GM12865 (cell line): ENCODE results near the gene TMOD1.

Source experiments
- DNase-seq: peaks from one replicate; pipeline ENCODE4 v3.0.0; 2010; ENCODE audit warnings: low read depth
- H3K4me3 ChIP-seq: 2 replicates; pipeline ENCODE4 v1.5.1; 2011; ENCODE audit warnings: mild to moderate bottlenecking, low read depth, low read length, control low read depth
- TF ChIP-seq, protein P1 (sequence below): IDR thresholded peaks from 2 replicates; pipeline ENCODE4 v1.5.1; 2011; ENCODE audit warnings: low read length, control low read depth, low read depth, inconsistent platforms; ENCODE audit not compliant: insufficient read depth; ENCODE audit errors: missing control alignments

TMOD1 gene

DNA sequence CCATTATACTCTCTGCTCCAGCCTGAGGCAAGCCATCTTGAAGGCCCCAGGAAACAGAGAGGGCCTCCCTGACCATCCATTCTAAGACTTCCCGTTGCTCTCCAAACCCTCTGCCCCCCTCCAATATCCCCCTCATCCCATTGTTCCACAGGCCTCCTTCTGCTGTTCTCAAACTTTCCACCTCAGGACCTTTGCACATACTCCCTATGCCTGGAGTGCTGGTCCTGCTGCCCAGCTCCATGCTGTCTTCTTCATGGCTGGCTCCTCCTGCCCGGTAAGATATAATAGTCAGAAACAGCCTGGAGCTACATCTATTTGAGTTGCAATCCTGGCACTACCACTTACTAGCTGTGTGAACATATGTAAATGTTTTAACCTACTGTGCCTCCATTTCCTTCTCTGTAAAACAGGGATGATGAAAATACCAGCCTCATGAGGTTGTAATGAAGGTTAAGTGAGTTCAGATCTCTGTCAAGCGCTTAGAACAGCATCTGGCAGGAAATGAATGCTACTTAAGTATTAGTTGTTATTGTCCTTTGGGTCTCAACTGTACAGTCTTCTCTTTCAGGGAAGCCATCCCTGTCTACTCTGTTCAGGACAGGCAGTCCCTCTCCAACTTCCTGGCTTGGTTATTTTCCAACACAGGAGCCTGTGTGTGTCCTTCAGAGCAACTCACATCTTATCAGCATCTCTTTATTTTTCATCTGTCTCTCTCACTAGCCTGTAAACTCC lies 45.8 kb downstream of the TMOD1 start:
- no peak overlapping the region for H3K4me3 ChIP-seq
- DNase-seq: no peak
- TF ChIP-seq, protein P1, sequence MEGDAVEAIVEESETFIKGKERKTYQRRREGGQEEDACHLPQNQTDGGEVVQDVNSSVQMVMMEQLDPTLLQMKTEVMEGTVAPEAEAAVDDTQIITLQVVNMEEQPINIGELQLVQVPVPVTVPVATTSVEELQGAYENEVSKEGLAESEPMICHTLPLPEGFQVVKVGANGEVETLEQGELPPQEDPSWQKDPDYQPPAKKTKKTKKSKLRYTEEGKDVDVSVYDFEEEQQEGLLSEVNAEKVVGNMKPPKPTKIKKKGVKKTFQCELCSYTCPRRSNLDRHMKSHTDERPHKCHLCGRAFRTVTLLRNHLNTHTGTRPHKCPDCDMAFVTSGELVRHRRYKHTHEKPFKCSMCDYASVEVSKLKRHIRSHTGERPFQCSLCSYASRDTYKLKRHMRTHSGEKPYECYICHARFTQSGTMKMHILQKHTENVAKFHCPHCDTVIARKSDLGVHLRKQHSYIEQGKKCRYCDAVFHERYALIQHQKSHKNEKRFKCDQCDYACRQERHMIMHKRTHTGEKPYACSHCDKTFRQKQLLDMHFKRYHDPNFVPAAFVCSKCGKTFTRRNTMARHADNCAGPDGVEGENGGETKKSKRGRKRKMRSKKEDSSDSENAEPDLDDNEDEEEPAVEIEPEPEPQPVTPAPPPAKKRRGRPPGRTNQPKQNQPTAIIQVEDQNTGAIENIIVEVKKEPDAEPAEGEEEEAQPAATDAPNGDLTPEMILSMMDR: no peak

DNA sequence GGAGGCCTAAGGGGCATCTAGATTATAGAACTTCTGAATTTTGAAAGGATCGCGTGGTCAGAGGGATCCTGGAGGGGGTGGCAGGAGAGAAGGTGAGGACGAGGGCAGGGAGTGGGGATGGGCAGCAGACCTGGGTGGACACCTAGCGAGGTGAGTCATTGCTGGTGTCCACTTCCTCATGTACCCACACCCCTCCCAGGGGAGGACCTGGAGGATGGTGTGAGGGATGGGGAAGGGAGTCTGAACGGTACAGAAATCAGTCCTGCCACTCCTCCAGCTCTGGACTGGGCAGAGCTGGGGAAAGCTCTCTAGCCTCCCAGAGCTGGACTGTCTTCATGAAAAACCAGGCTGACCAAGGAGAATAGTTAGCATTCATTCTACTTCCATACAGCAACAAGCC lies 46.9 kb downstream of the TMOD1 start:
- DNase-seq: no peak
- TF ChIP-seq, protein P1: no peak
- H3K4me3 ChIP-seq: no peak overlapping the region

DNA sequence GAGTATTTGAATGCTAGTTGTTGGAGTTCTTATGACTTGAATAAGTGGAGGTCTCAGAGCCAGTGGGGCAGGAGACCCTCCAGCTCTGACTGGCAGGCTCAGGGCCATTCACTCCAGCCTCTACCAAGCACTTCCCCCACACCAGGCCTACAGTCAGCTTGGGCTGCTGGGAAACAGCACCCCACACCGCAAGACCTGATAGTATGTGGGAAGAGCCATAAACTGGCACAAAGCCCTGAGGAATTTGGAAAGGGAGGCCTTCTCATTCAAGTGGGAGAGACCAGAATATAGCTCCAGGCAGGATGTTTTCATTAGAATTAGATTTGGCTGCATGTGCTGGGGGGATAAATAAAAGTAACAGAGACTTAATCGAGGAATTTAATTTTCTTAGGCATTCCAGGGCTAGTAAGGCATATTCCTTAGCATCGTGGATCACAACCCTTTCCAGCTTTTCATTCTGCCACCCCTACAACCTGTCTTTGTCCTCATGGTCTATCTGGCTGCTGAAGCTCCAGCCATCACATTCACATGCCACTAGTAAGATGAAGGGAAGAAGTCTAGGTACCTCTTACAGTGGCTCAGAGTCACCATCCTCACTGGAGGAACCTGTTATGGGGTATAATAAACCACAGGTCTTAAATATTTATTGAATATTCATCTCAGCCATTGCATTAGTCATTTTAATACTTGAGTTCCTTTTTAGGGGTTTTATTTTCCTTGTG lies 47.5 kb downstream of the TMOD1 start:
- TF ChIP-seq, protein P1: no peak
- DNase-seq: no peak
- H3K4me3 ChIP-seq: no peak overlapping the region

DNA sequence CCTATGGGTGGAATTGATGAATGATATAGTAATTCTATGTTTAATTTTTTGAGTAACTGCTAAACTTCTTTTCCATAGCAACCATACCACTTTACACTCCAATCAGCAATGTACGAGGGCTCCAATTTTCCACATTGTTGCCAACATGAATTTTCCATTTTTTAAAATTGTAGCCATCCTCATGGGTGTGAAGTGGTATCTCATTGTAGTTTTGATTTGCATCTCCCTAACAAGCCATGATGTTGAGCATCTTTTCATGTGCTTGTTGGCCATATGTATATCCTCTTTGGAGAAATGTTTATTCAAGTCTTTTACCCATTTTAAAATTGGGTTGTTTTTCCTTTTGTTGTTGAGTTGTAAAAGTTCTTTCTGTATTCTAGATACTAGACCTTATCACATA lies 48.9 kb downstream of the TMOD1 start:
- no peak overlapping the region for H3K4me3 ChIP-seq
- TF ChIP-seq, protein P1: no peak
- DNase-seq: no peak

DNA sequence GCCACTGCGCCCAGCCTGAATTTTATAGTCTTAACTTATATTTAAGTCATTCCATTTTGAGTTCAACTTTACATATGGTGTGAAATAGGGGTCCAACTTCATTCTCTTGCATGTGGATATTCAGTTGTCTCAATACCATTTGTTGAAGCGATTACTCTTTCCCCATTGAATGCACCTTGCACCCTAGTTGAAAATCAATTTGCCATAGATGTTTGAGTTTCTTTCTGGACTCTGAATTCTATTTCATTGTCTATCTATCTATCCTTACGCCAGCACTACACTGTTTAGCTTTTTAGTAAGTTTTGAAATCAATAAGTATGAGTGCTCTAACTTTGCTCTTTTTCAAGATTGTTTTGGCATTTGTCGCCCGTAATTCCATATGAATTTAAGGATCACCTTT lies 49.8 kb downstream of the TMOD1 start:
- no peak for DNase-seq
- H3K4me3 ChIP-seq: no peak overlapping the region
- TF ChIP-seq, protein P1: no peak

DNA sequence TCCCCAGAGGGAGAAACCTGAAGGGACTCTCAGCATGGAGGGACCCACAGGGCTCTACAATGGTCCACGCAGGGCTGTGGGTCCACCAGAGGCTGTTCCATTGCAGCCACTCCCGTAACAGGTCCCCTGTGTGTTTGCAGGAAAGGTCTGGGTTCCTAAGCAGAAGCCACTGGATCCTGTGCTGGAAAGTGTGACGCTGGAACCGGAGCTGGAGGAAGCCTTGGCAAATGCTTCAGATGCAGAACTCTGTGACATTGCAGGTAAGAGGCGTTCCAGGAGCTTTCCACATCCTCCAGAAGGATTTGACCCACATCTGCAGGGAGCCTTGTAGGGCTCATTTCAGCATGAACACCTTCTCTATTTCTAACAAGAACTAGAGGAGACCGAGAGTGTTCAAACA lies 51.7 kb downstream of the TMOD1 start:
- no peak for DNase-seq
- TF ChIP-seq, protein P1: no peak
- no peak overlapping the region for H3K4me3 ChIP-seq
